OCI-LY7 (cell line): Measurements from ENCODE around the gene GOLIM4. TPM values are rescaled to one million over a fixed set of nuclear protein-coding genes. Genes with fewer than 3 reads are reported as not detected.

Experiments used
- BruUV-seq: library from RNA; stranded (reverse); fragments of 400-500 nt; replicated peaks from 2 replicates; lab custom pipeline; 2021; lab: Mats Ljungman, UMichigan
- CTCF ChIA-PET: fragments of 300-600 bp; sonication (Branson Sonifier 250); formaldehyde crosslinking; loops from one replicate; lab custom pipeline; 2022; ENCODE audit warnings: antibody characterized with exemption; ENCODE audit not compliant: unreplicated experiment; lab: Charles Lee
- POLR2A ChIA-PET: fragments of 300-600 bp; sonication (Branson Sonifier 250); formaldehyde crosslinking; loops from one replicate; lab custom pipeline; 2022; ENCODE audit warnings: antibody characterized with exemption; lab: Charles Lee
- DNase-seq: peaks from one replicate; pipeline ENCODE4 v3.0.0-alpha.2; 2015; ENCODE audit warnings: low spot score
- H2AFZ ChIP-seq: fragments of 200-600 bp; sonication (generic), shearing (Covaris generic); 2 replicates; pipeline ENCODE4 v1.6.1; 2014; ENCODE audit warnings: mild to moderate bottlenecking, antibody characterized with exemption, low read length, moderate library complexity
- H3K27ac ChIP-seq: fragments of 200-600 bp; sonication (generic); 2 replicates; pipeline ENCODE4 v1.5.1; 2014; ENCODE audit warnings: mixed run types, low read depth, mild to moderate bottlenecking, moderate library complexity, low read length, inconsistent platforms; ENCODE audit not compliant: poor library complexity, severe bottlenecking
- H3K36me3 ChIP-seq: fragments of 200-600 bp; sonication (generic); 2 replicates; pipeline ENCODE4 v1.6.1; 2014; ENCODE audit warnings: mild to moderate bottlenecking, antibody characterized with exemption, low read length, moderate library complexity, mixed read lengths; ENCODE audit not compliant: insufficient read depth
- H3K4me1 ChIP-seq: fragments of 200-600 bp; sonication (generic); 2 replicates; pipeline ENCODE4 v1.5.1; 2014; ENCODE audit warnings: mild to moderate bottlenecking, low read length; ENCODE audit not compliant: insufficient read depth, poor library complexity, severe bottlenecking
- H3K4me2 ChIP-seq: fragments of 200-600 bp; sonication (generic); 2 replicates; pipeline ENCODE4 v1.6.1; 2014; ENCODE audit warnings: mild to moderate bottlenecking, low read length
- H3K4me3 ChIP-seq: fragments of 200-600 bp; sonication (generic); 2 replicates; pipeline ENCODE4 v1.5.1; 2014; ENCODE audit warnings: mild to moderate bottlenecking, low read depth, low read length; ENCODE audit not compliant: poor library complexity, severe bottlenecking
- H3K79me2 ChIP-seq: fragments of 200-600 bp; sonication (generic); 2 replicates; pipeline ENCODE4 v1.6.1; 2016; ENCODE audit warnings: low read depth, mild to moderate bottlenecking, low read length, moderate library complexity, mixed read lengths; ENCODE audit not compliant: insufficient read depth
- H3K9me2 ChIP-seq: fragments of 200-600 bp; sonication (generic); 2 replicates; pipeline ENCODE4 v1.6.1; 2016; ENCODE audit warnings: mild to moderate bottlenecking, low read length, mixed read lengths; ENCODE audit not compliant: insufficient read depth
- H3K9me3 ChIP-seq: fragments of 200-600 bp; sonication (generic); 2 replicates; pipeline ENCODE4 v1.6.1; 2014; ENCODE audit warnings: mild to moderate bottlenecking, mixed run types, low read length, mixed read lengths
- H4K20me1 ChIP-seq: fragments of 200-600 bp; sonication (generic); 2 replicates; pipeline ENCODE4 v1.6.1; 2014; ENCODE audit warnings: mild to moderate bottlenecking, antibody characterized with exemption, low read length, moderate library complexity, mixed read lengths; ENCODE audit not compliant: insufficient read depth
- EZH2phosphoT487 ChIP-seq: fragments of 200-600 bp; sonication (generic); IDR thresholded peaks from 2 replicates; pipeline ENCODE4 v1.6.1; 2018; ENCODE audit warnings: low read depth, borderline replicate concordance, mild to moderate bottlenecking, mixed run types, antibody characterized with exemption, low read length, moderate library complexity, mixed read lengths
- intact Hi-C: fragments of 100-400 bp; cut with micrococcal nuclease; formaldehyde crosslinking; loops from one replicate; pipeline ENCODE4 v1.10.0; 2022; ENCODE audit not compliant: unreplicated experiment
- total RNA-seq, 2 experiments: library from RNA; depleted of rRNA in 1 of 2; stranded (reverse); fragments of >200 nt in 1 of 2; shearing (Covaris generic) in 1 of 2; gene quantifications; 2 replicates each; pipeline ENCODE4 v1.2.3, GENCODE V29; 2014 to 2022
- TF ChIP-seq, protein P1 (sequence below): fragments of 200-600 bp; sonication (generic); conservative IDR thresholded peaks from 2 replicates; pipeline ENCODE4 v1.5.1; 2014; ENCODE audit warnings: mild to moderate bottlenecking, antibody characterized with exemption, low read length, moderate library complexity, mixed read lengths

GOLIM4 gene
- total RNA-seq, 2 experiments from 2014 or later: 31.2 to 42.8 TPM

DNA sequence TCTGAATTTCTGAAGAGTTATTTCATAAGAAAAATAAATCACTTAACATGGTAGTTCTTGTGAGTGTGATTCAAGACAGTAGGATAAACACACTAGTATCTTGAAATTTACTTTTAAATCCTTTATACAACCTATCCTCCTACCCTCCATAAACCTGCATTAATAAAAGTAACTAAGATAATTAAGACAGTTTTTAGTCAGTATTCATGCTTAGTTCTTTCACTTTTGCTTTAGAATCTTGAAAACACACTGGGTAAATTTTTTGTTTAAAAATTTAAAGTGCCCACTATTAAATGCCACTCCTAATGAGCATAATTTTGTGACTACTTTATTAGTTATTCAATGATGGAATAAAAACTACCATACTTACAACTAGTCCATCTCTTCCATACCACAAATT, 28.8 kb downstream of the GOLIM4 start:
- Histone ChIP-seq H2AFZ (no peak overlapping the region), H3K9me3 (no peaks in the 10 kb centered on the region), H4K20me1 (no peaks in the 10 kb centered on the region; the same call in 1 of the 2 replicates), H3K9me2 (no peaks in the 10 kb centered on the region), H3K4me3 (no peak overlapping the region), H3K4me2 (no peak overlapping the region), H3K79me2 (peaks cover 46% of the 10 kb centered on the region), H3K4me1 (no peaks in the 10 kb centered on the region), H3K36me3 (no peaks in the 10 kb centered on the region), H3K27ac (no peak overlapping the region)
- no peak for DNase-seq
- no TSS peak for BruUV-seq
- TF ChIP-seq EZH2phosphoT487: no peak
- ChIA-PET POLR2A (interaction anchor here (1.0 kb wide), 1 partner anchor 76 kb away, joined by 3 read pairs; no protein-coding TSS in a partner anchor), CTCF (no interaction called here)
- intact Hi-C loops: no loop called here

DNA sequence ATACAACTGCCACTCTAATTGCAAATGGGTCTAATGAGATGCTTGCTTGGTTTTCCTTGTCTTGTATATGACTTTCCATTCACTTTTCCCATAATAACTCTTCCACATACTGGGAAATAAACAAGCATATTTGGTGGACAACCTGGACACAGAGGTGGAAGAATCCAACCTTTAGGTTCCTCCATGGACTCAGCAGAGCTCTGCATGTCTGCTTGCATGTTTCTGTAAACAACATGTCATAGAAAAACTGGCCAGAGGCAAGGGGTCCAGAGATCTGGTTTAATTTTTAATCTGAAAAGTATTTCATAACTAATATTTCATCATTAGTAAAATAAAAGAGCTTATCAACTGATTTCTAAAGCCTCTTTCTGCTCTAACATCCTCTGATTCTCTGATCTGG, 30.2 kb downstream of the GOLIM4 start:
- CTCF ChIA-PET: no interaction called here
- Histone ChIP-seq H3K9me3 (no peaks in the 10 kb centered on the region), H3K79me2 (peaks cover 57% of the 10 kb centered on the region), H3K9me2 (no peaks in the 10 kb centered on the region), H3K4me3 (no peak overlapping the region), H3K4me2 (no peak overlapping the region), H4K20me1 (no peaks in the 10 kb centered on the region; the same call in 1 of the 2 replicates), H3K4me1 (no peaks in the 10 kb centered on the region), H3K36me3 (no peaks in the 10 kb centered on the region; the same call in 1 of the 2 replicates), H3K27ac (no peak overlapping the region), H2AFZ (no peak overlapping the region)
- POLR2A ChIA-PET: interaction anchor here (0.7 to 2.0 kb wide), 4 partner anchors 9 to 22 kb away, joined by 3 to 5 read pairs (median 4); no protein-coding TSS in a partner anchor
- DNase-seq: no peak
- intact Hi-C loops: no loop called here
- no TSS peak for BruUV-seq
- TF ChIP-seq, protein P1, sequence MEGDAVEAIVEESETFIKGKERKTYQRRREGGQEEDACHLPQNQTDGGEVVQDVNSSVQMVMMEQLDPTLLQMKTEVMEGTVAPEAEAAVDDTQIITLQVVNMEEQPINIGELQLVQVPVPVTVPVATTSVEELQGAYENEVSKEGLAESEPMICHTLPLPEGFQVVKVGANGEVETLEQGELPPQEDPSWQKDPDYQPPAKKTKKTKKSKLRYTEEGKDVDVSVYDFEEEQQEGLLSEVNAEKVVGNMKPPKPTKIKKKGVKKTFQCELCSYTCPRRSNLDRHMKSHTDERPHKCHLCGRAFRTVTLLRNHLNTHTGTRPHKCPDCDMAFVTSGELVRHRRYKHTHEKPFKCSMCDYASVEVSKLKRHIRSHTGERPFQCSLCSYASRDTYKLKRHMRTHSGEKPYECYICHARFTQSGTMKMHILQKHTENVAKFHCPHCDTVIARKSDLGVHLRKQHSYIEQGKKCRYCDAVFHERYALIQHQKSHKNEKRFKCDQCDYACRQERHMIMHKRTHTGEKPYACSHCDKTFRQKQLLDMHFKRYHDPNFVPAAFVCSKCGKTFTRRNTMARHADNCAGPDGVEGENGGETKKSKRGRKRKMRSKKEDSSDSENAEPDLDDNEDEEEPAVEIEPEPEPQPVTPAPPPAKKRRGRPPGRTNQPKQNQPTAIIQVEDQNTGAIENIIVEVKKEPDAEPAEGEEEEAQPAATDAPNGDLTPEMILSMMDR: no peak
- no peak for TF ChIP-seq EZH2phosphoT487

DNA sequence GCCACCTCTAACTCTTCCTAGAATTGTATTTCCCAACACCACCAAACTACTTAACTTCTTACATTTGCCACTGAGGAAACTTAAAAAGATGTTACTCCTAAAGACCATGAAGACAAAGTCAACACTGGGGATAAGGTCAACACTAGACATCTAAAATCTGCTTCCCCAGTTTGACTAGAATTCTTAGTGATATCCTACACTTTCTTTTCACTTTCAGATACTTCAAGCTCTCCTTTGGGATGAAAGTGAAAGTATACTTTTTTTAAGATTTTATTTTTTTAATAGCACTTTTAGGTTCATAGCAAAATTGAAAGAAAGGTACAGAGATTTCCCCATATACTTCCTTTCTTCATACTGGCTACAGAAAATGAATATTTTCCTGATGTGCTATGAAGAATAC, 32.6 kb downstream of the GOLIM4 start:
- no peaks in the 10 kb centered on the region; the same call in 1 of the 2 replicates for H4K20me1 ChIP-seq
- no TSS peak for BruUV-seq
- ChIA-PET POLR2A (interaction anchor here (0.6 to 2.8 kb wide), 8 partner anchors 9 to 335 kb away, joined by 3 to 12 read pairs (median 6); no protein-coding TSS in a partner anchor), CTCF (no interaction called here)
- no peaks in the 10 kb centered on the region for H3K9me2 ChIP-seq
- no peak overlapping the region for H3K27ac ChIP-seq
- peaks cover 5% of the 10 kb centered on the region; the same call in 1 of the 2 replicates for H3K9me3 ChIP-seq
- H3K4me1 ChIP-seq: no peaks in the 10 kb centered on the region
- H2AFZ ChIP-seq: no peak overlapping the region
- H3K4me3 ChIP-seq: no peak overlapping the region
- intact Hi-C loops: no loop called here
- H3K36me3 ChIP-seq: peaks cover 5% of the 10 kb centered on the region
- TF ChIP-seq, protein P1: no peak
- no peak for TF ChIP-seq EZH2phosphoT487
- H3K79me2 ChIP-seq: peaks cover 68% of the 10 kb centered on the region
- no peak overlapping the region for H3K4me2 ChIP-seq
- DNase-seq: no peak
